Breast epithelium (tissue), 4 donors: ENCODE data around the gene EPC1. TPM values are rescaled to one million over a fixed set of nuclear protein-coding genes. Genes with fewer than 3 reads are reported as not detected.

Experiments used
- DNase-seq, 2 donors: peaks; one replicate each; pipeline ENCODE4 v3.0.0-alpha.2; 2019; ENCODE audit warnings: low spot score in 2 of 2
- H3K27ac ChIP-seq, 2 donors: fragments of 200-600 bp; sonication (generic) in 1 of 2; one replicate each; pipeline ENCODE4 v1.5.1; 2016 to 2019; ENCODE audit warnings: mild to moderate bottlenecking in 1 of 2
- H3K27me3 ChIP-seq, 2 donors: fragments of 200-600 bp; sonication (generic) in 1 of 2; one replicate each; pipeline versions ENCODE4 v1.5.1 to v1.6.0; 2017 to 2019; ENCODE audit warnings: control low read depth in 1 of 2, mild to moderate bottlenecking in 1 of 2
- H3K36me3 ChIP-seq: fragments of 200-600 bp; one replicate; pipeline ENCODE4 v1.5.1; 2019
- H3K4me1 ChIP-seq, 2 donors: fragments of 200-600 bp; sonication (generic); one replicate each; pipeline ENCODE4 v1.5.1; 2016 to 2019; ENCODE audit warnings: control low read depth in 1 of 2
- H3K4me3 ChIP-seq, 3 donors: fragments of 200-600 bp; sonication (generic); 1 replicate in 2 of 3; 2 replicates in 1 of 3; pipeline ENCODE4 v1.5.1; 2016 to 2019; ENCODE audit warnings: mild to moderate bottlenecking in 3 of 3, moderate library complexity in 2 of 3
- H3K9me3 ChIP-seq, 2 donors: fragments of 200-600 bp; sonication (generic) in 1 of 2; one replicate each; pipeline ENCODE4 v1.5.1; 2016 to 2019; ENCODE audit warnings: control low read depth in 1 of 2
- CTCF ChIP-seq, 3 donors: fragments of 450-650 bp; IDR thresholded peaks; one replicate each; pipeline ENCODE4 v1.5.1; 2016 to 2017; ENCODE audit warnings: antibody characterized with exemption in 3 of 3, mild to moderate bottlenecking in 3 of 3, moderate library complexity in 3 of 3
- POLR2A ChIP-seq: fragments of 450-650 bp; IDR thresholded peaks from one replicate; pipeline ENCODE4 v1.6.1; 2016; ENCODE audit warnings: antibody characterized with exemption, mild to moderate bottlenecking, moderate library complexity
- POLR2AphosphoS5 ChIP-seq, 3 donors: sonication (generic); formaldehyde crosslinking; IDR thresholded peaks; one replicate each; pipeline ENCODE4 v1.6.1; 2017; ENCODE audit warnings: antibody characterized with exemption in 3 of 3
- intact Hi-C: fragments of 100-400 bp; cut with DNase I; formaldehyde crosslinking; loops from one replicate; pipeline ENCODE4 v1.15.1; 2023; ENCODE audit warnings: low total_unique reads
- total RNA-seq, 3 donors: library from RNA; depleted of rRNA; stranded (reverse); fragments of >200 nt; gene quantifications; one replicate each; pipeline ENCODE4 v1.1.0, GENCODE V29; 2016

EPC1 gene
- total RNA-seq, 3 donors from 2014 or later, result 49.4 to 78.7 (median 60.0) TPM

GRCh38 chr10:32245760-32246159 is 101.2 kb downstream of the EPC1 start:
- no peak for DNase-seq
- H3K36me3 ChIP-seq, result no peaks in the 10 kb centered on the region
- H3K27ac ChIP-seq, result no peak overlapping the region
- H3K27me3 ChIP-seq, result no peaks in the 10 kb centered on the region
- no peak overlapping the region for H3K4me3 ChIP-seq
- H3K4me1 ChIP-seq, result no peaks in the 10 kb centered on the region
- no peak for TF ChIP-seq POLR2AphosphoS5 (IDR thresholded peaks at IDR 0.05)
- no peak for TF ChIP-seq CTCF (IDR thresholded peaks at IDR 0.05)
- no peak for TF ChIP-seq POLR2A
- intact Hi-C loops, result no loop called here
- no peaks in the 10 kb centered on the region for H3K9me3 ChIP-seq

- Histone ChIP-seq H3K36me3 (no peaks in the 10 kb centered on the region), H3K4me1 (no peaks in the 10 kb centered on the region), H3K4me3 (no peak overlapping the region), H3K9me3 (no peaks in the 10 kb centered on the region), H3K27me3 (no peaks in the 10 kb centered on the region), H3K27ac (no peak overlapping the region)
- no peak for DNase-seq
- TF ChIP-seq POLR2A (no peak), CTCF (IDR thresholded peaks at IDR 0.05) (no peak), POLR2AphosphoS5 (IDR thresholded peaks at IDR 0.05) (no peak)
- intact Hi-C loops, result no loop called here
Measured at GRCh38 chr10:32244421-32245207, 102.3 kb downstream of the EPC1 start.

- H3K27ac ChIP-seq, result no peak overlapping the region
- no peak overlapping the region for H3K4me3 ChIP-seq
- intact Hi-C loops, result no loop called here
- H3K27me3 ChIP-seq, result no peaks in the 10 kb centered on the region
- TF ChIP-seq POLR2A (no peak), CTCF (IDR thresholded peaks at IDR 0.05) (no peak), POLR2AphosphoS5 (IDR thresholded peaks at IDR 0.05) (no peak)
- no peak for DNase-seq
- H3K36me3 ChIP-seq, result no peaks in the 10 kb centered on the region
- no peaks in the 10 kb centered on the region for H3K9me3 ChIP-seq
- no peaks in the 10 kb centered on the region for H3K4me1 ChIP-seq
Measured at GRCh38 chr10:32244011-32244410, 102.9 kb downstream of the EPC1 start.

- Histone ChIP-seq H3K4me1 (no peaks in the 10 kb centered on the region), H3K27ac (no peak overlapping the region), H3K4me3 (no peak overlapping the region), H3K27me3 (no peaks in the 10 kb centered on the region), H3K36me3 (no peaks in the 10 kb centered on the region), H3K9me3 (no peaks in the 10 kb centered on the region)
- no peak for DNase-seq
- intact Hi-C loops, result no loop called here
- no peak for TF ChIP-seq POLR2AphosphoS5 (IDR thresholded peaks at IDR 0.05)
- TF ChIP-seq CTCF (IDR thresholded peaks at IDR 0.05), result no peak
- no peak for TF ChIP-seq POLR2A
Measured at GRCh38 chr10:32241946-32242345, 105.0 kb downstream of the EPC1 start.

- H3K4me3 ChIP-seq, result no peak overlapping the region
- intact Hi-C loops, result no loop called here
Measured at GRCh38 chr10:32240471-32240870, 106.5 kb downstream of the EPC1 start.

More at GRCh38 chr10:32240471-32240870, 106.5 kb downstream of the EPC1 start:
- TF ChIP-seq CTCF (IDR thresholded peaks at IDR 0.05) (no peak), POLR2A (no peak), POLR2AphosphoS5 (IDR thresholded peaks at IDR 0.05) (no peak)
- H3K36me3 ChIP-seq, result no peaks in the 10 kb centered on the region
- H3K27ac ChIP-seq, result no peak overlapping the region
- H3K4me1 ChIP-seq, result no peaks in the 10 kb centered on the region
- H3K9me3 ChIP-seq, result no peaks in the 10 kb centered on the region
- no peaks in the 10 kb centered on the region for H3K27me3 ChIP-seq
- no peak for DNase-seq
